GM23338 (cell line): ENCODE results near the gene AP2B1. TPM values are rescaled to one million over a fixed set of nuclear protein-coding genes. Genes with fewer than 3 reads are reported as not detected.

Experiments used
- ATAC-seq: fragments of 200-7000 bp; cut with Tn5 transposase; 3 replicates; pipeline ENCODE4 v1.9.1; 2020
- DNase-seq: peaks from one replicate; pipeline ENCODE4 v3.0.0-alpha.2; 2015; ENCODE audit warnings: low spot score
- H2AFZ ChIP-seq: fragments of 200-600 bp; sonication (generic); 2 replicates; pipeline ENCODE4 v1.8.0; 2016; ENCODE audit warnings: antibody characterized with exemption, mild to moderate bottlenecking, moderate library complexity
- H3F3A ChIP-seq: fragments of 200-600 bp; sonication (generic); replicated peaks from 2 replicates; pipeline ENCODE4 v1.8.0; 2017; ENCODE audit warnings: antibody characterized with exemption, mixed run types, low read depth
- H3K27ac ChIP-seq: fragments of 200-600 bp; sonication (generic); 2 replicates; pipeline ENCODE4 v1.6.1; 2016; ENCODE audit warnings: low read depth
- H3K27me3 ChIP-seq: fragments of 200-600 bp; sonication (generic); 2 replicates; pipeline ENCODE4 v1.8.0; 2016; ENCODE audit warnings: mild to moderate bottlenecking, mixed run types, moderate library complexity; ENCODE audit not compliant: insufficient read depth
- H3K36me3 ChIP-seq: fragments of 200-600 bp; sonication (generic); 2 replicates; pipeline ENCODE4 v1.8.0; 2016; ENCODE audit warnings: mild to moderate bottlenecking; ENCODE audit not compliant: insufficient read depth
- H3K4me1 ChIP-seq: fragments of 200-600 bp; sonication (generic); 2 replicates; pipeline ENCODE4 v1.8.0; 2016; ENCODE audit warnings: mild to moderate bottlenecking, moderate library complexity; ENCODE audit not compliant: insufficient read depth
- H3K4me2 ChIP-seq: fragments of 200-600 bp; sonication (generic); 2 replicates; pipeline ENCODE4 v1.7.1; 2017; ENCODE audit warnings: mixed run types
- H3K4me3 ChIP-seq: fragments of 200-600 bp; sonication (generic); 2 replicates; pipeline ENCODE4 v1.6.1; 2016; ENCODE audit warnings: mixed run types
- H3K79me2 ChIP-seq: fragments of 200-600 bp; sonication (generic); replicated peaks from 2 replicates; pipeline ENCODE4 v1.8.0; 2017; ENCODE audit warnings: mild to moderate bottlenecking; ENCODE audit not compliant: insufficient read depth
- H3K9me2 ChIP-seq: fragments of 200-600 bp; sonication (generic); 2 replicates; pipeline ENCODE4 v1.8.0; 2017; ENCODE audit not compliant: insufficient read depth
- H4K20me1 ChIP-seq: fragments of 200-600 bp; sonication (generic); replicated peaks from 2 replicates; pipeline ENCODE4 v1.8.0; 2017; ENCODE audit warnings: mild to moderate bottlenecking; ENCODE audit not compliant: insufficient read depth
- H3K27ac Mint-ChIP-seq: 2 replicates; pipeline ENCODE4 v1.8.0; 2020; ENCODE audit warnings: inconsistent platforms, mild to moderate bottlenecking, moderate library complexity, mixed read lengths
- H3K27me3 Mint-ChIP-seq: 3 replicates; pipeline ENCODE4 v1.8.0; 2022; ENCODE audit warnings: low read depth, mild to moderate bottlenecking, moderate library complexity, mixed read lengths, inconsistent platforms; ENCODE audit not compliant: insufficient read depth, poor library complexity
- H3K36me3 Mint-ChIP-seq: 3 replicates; pipeline ENCODE4 v1.8.0; 2021; ENCODE audit warnings: low read depth, mild to moderate bottlenecking, inconsistent platforms, moderate library complexity, mixed read lengths
- H3K4me1 Mint-ChIP-seq: 3 replicates; pipeline ENCODE4 v1.8.0; 2020; ENCODE audit warnings: mild to moderate bottlenecking, inconsistent platforms, mixed read lengths
- H3K4me3 Mint-ChIP-seq: 3 replicates; pipeline ENCODE4 v1.8.0; 2021; ENCODE audit warnings: moderate library complexity, mild to moderate bottlenecking, inconsistent platforms, mixed read lengths
- H3K9me3 Mint-ChIP-seq: 3 replicates; pipeline ENCODE4 v1.8.0; 2020; ENCODE audit warnings: moderate library complexity, mild to moderate bottlenecking, inconsistent platforms, mixed read lengths
- CREB1 ChIP-seq: fragments of 250-450 bp; sonication (Bioruptor Pico); IDR thresholded peaks from 2 replicates; pipeline ENCODE4 v1.5.0; 2020; ENCODE audit warnings: low read depth, mild to moderate bottlenecking, moderate library complexity
- EZH2 ChIP-seq: fragments of 200-600 bp; sonication (generic); IDR thresholded peaks from one replicate; pipeline ENCODE4 v1.8.0; 2017; ENCODE audit warnings: antibody characterized with exemption, mild to moderate bottlenecking, low read depth; ENCODE audit not compliant: unreplicated experiment
- EZH2phosphoT487 ChIP-seq: fragments of 200-600 bp; sonication (generic); IDR thresholded peaks from one replicate; pipeline ENCODE4 v1.8.1; 2018; ENCODE audit warnings: antibody characterized with exemption; ENCODE audit not compliant: unreplicated experiment
- JUNB ChIP-seq: IDR thresholded peaks from one replicate; pipeline ENCODE4 v1.6.1; 2016; ENCODE audit warnings: antibody characterized with exemption; ENCODE audit not compliant: unreplicated experiment
- NANOG ChIP-seq: IDR thresholded peaks from 2 replicates; pipeline ENCODE4 v1.6.1; 2016; ENCODE audit warnings: antibody characterized with exemption, borderline replicate concordance
- POLR2AphosphoS5 ChIP-seq: IDR thresholded peaks from 2 replicates; pipeline ENCODE4 v1.6.1; 2016; ENCODE audit warnings: antibody characterized with exemption, low read depth
- STAT1 ChIP-seq: IDR thresholded peaks from one replicate; pipeline ENCODE4 v1.6.1; 2016; ENCODE audit warnings: antibody characterized with exemption; ENCODE audit not compliant: unreplicated experiment
- ZNF114 ChIP-seq: fragments of 250-450 bp; sonication (Bioruptor Pico); IDR thresholded peaks from 2 replicates; pipeline ENCODE4 v1.5.0; 2020; ENCODE audit warnings: mild to moderate bottlenecking, moderate library complexity
- ZNF331 ChIP-seq: fragments of 250-450 bp; sonication (Bioruptor Pico); IDR thresholded peaks from 2 replicates; pipeline ENCODE4 v1.5.0; 2020; ENCODE audit warnings: low read depth, mild to moderate bottlenecking, moderate library complexity
- polyA plus RNA-seq: library from polyadenylated mRNA; unstranded; fragments of >200 nt; fragmentation: Nextera tagmentation; extraction: Ambion mirVana; gene quantifications from 2 replicates; pipeline ENCODE4 v1.2.1, GENCODE V29; 2016
- total RNA-seq: library from RNA; depleted of rRNA; stranded (reverse); fragments of >200 nt; shearing (Covaris generic); gene quantifications from 2 replicates; pipeline ENCODE4 v1.2.3, GENCODE V29; 2014
- TF ChIP-seq, protein P1 (sequence below), 2 experiments: fragments of 200-600 bp in 1 of 2; sonication (generic) in 1 of 2; conservative IDR thresholded peaks; 2 replicates each; pipeline versions ENCODE4 v1.5.1 to v1.6.1; 2016 to 2017; ENCODE audit warnings: antibody characterized with exemption in 2 of 2, low read depth in 2 of 2, mild to moderate bottlenecking in 2 of 2, moderate library complexity in 1 of 2
- TF ChIP-seq, protein P2 (sequence below): fragments of 250-450 bp; sonication (Bioruptor Pico); IDR thresholded peaks from 2 replicates; pipeline ENCODE4 v1.5.0; 2020; ENCODE audit warnings: mild to moderate bottlenecking, moderate library complexity
- TF ChIP-seq, protein P3 (sequence below): IDR thresholded peaks from 2 replicates; pipeline ENCODE4 v1.6.1; 2016; ENCODE audit warnings: antibody characterized with exemption

Gene AP2B1
- total and polyA plus RNA-seq, 2 experiments from 2014 or later, result 89.7 to 144 TPM

DNA sequence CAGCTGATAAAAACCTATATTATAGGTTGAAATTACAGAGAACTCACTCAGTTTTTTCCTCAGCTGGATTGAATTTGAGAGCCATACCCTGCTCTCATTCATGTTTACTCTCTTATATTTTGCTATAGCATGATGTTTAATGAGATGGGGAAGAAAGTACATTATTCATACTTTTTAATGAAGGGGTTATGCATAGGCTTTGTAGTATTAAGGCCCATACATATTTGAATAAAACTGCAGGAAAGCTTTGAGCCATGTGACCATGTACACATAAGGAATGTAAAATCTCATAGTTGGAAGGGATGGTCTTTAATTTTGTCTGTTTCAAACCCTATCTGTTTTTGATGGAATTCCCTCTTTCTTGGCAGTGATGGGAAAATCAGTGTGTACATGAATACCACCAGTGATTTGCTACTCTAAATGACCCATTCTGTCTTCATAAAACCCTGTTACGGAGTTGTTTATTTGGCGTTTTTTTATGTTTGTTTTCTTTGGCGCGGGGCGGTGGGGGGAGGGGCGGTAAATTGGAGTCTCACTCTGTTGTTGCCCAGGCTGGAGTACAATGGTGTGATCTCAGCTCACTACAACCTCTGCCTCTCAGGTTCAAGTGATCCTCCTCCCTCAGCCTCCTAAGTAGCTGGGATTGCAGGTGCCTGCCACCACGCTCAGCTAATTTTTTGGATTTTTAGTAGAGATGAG, 105.5 kb downstream of the AP2B1 start:
- Mint-ChIP-seq H3K9me3 (no peaks in the 10 kb centered on the region), H3K27ac (no peak overlapping the region), H3K4me3 (no peak overlapping the region), H3K36me3 (peaks cover 18% of the 10 kb centered on the region), H3K27me3 (no peaks in the 10 kb centered on the region), H3K4me1 (peaks cover 18% of the 10 kb centered on the region)
- Histone ChIP-seq H3K36me3 (peaks cover 3% of the 10 kb centered on the region; the same call in 1 of the 2 replicates), H4K20me1 (no peaks in the 10 kb centered on the region; the same call in 1 of the 2 replicates), H3K4me3 (no peak overlapping the region), H3K4me1 (peaks cover 11% of the 10 kb centered on the region; the same call in 1 of the 2 replicates), H3K27ac (no peak overlapping the region), H3K27me3 (no peaks in the 10 kb centered on the region), H3K79me2 (no peaks in the 10 kb centered on the region), H3K9me2 (no peaks in the 10 kb centered on the region), H3K4me2 (no peak overlapping the region), H2AFZ (no peak overlapping the region), H3F3A (no peaks in the 10 kb centered on the region)
- no peak for TF ChIP-seq ZNF331 (CRISPR knock-in tag)
- no peak for TF ChIP-seq EZH2
- TF ChIP-seq NANOG, result no peak
- no peak for TF ChIP-seq EZH2phosphoT487
- TF ChIP-seq, protein P1, sequence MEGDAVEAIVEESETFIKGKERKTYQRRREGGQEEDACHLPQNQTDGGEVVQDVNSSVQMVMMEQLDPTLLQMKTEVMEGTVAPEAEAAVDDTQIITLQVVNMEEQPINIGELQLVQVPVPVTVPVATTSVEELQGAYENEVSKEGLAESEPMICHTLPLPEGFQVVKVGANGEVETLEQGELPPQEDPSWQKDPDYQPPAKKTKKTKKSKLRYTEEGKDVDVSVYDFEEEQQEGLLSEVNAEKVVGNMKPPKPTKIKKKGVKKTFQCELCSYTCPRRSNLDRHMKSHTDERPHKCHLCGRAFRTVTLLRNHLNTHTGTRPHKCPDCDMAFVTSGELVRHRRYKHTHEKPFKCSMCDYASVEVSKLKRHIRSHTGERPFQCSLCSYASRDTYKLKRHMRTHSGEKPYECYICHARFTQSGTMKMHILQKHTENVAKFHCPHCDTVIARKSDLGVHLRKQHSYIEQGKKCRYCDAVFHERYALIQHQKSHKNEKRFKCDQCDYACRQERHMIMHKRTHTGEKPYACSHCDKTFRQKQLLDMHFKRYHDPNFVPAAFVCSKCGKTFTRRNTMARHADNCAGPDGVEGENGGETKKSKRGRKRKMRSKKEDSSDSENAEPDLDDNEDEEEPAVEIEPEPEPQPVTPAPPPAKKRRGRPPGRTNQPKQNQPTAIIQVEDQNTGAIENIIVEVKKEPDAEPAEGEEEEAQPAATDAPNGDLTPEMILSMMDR (conservative IDR thresholded peaks at IDR 0.05; ENCODE audit: low read depth in 2 of 2), result no peak
- TF ChIP-seq POLR2AphosphoS5, result no peak
- TF ChIP-seq JUNB, result no peak
- no peak for TF ChIP-seq ZNF114 (CRISPR knock-in tag)
- TF ChIP-seq, protein P2, sequence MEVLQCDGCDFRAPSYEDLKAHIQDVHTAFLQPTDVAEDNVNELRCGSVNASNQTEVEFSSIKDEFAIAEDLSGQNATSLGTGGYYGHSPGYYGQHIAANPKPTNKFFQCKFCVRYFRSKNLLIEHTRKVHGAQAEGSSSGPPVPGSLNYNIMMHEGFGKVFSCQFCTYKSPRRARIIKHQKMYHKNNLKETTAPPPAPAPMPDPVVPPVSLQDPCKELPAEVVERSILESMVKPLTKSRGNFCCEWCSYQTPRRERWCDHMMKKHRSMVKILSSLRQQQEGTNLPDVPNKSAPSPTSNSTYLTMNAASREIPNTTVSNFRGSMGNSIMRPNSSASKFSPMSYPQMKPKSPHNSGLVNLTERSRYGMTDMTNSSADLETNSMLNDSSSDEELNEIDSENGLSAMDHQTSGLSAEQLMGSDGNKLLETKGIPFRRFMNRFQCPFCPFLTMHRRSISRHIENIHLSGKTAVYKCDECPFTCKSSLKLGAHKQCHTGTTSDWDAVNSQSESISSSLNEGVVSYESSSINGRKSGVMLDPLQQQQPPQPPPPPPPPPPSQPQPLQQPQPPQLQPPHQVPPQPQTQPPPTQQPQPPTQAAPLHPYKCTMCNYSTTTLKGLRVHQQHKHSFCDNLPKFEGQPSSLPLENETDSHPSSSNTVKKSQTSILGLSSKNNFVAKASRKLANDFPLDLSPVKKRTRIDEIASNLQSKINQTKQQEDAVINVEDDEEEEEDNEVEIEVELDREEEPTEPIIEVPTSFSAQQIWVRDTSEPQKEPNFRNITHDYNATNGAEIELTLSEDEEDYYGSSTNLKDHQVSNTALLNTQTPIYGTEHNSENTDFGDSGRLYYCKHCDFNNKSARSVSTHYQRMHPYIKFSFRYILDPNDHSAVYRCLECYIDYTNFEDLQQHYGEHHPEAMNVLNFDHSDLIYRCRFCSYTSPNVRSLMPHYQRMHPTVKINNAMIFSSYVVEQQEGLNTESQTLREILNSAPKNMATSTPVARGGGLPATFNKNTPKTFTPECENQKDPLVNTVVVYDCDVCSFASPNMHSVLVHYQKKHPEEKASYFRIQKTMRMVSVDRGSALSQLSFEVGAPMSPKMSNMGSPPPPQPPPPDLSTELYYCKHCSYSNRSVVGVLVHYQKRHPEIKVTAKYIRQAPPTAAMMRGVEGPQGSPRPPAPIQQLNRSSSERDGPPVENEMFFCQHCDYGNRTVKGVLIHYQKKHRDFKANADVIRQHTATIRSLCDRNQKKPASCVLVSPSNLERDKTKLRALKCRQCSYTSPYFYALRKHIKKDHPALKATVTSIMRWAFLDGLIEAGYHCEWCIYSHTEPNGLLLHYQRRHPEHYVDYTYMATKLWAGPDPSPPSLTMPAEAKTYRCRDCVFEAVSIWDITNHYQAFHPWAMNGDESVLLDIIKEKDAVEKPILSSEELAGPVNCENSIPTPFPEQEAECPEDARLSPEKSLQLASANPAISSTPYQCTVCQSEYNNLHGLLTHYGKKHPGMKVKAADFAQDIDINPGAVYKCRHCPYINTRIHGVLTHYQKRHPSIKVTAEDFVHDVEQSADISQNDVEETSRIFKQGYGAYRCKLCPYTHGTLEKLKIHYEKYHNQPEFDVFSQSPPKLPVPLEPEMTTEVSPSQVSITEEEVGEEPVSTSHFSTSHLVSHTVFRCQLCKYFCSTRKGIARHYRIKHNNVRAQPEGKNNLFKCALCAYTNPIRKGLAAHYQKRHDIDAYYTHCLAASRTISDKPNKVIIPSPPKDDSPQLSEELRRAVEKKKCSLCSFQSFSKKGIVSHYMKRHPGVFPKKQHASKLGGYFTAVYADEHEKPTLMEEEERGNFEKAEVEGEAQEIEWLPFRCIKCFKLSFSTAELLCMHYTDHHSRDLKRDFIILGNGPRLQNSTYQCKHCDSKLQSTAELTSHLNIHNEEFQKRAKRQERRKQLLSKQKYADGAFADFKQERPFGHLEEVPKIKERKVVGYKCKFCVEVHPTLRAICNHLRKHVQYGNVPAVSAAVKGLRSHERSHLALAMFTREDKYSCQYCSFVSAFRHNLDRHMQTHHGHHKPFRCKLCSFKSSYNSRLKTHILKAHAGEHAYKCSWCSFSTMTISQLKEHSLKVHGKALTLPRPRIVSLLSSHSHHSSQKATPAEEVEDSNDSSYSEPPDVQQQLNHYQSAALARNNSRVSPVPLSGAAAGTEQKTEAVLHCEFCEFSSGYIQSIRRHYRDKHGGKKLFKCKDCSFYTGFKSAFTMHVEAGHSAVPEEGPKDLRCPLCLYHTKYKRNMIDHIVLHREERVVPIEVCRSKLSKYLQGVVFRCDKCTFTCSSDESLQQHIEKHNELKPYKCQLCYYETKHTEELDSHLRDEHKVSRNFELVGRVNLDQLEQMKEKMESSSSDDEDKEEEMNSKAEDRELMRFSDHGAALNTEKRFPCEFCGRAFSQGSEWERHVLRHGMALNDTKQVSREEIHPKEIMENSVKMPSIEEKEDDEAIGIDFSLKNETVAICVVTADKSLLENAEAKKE (CRISPR knock-in tag), result no peak
- TF ChIP-seq, protein P3, sequence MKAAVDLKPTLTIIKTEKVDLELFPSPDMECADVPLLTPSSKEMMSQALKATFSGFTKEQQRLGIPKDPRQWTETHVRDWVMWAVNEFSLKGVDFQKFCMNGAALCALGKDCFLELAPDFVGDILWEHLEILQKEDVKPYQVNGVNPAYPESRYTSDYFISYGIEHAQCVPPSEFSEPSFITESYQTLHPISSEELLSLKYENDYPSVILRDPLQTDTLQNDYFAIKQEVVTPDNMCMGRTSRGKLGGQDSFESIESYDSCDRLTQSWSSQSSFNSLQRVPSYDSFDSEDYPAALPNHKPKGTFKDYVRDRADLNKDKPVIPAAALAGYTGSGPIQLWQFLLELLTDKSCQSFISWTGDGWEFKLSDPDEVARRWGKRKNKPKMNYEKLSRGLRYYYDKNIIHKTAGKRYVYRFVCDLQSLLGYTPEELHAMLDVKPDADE, result no peak
- TF ChIP-seq STAT1, result no peak
- TF ChIP-seq CREB1 (CRISPR knock-in tag), result no peak
- DNase-seq (no peak), ATAC-seq (no peak)
